H9 (cell line): Measurements from ENCODE around the gene SRP9. TPM values are rescaled to one million over a fixed set of nuclear protein-coding genes. Genes with fewer than 3 reads are reported as not detected.
"Not testable (repeated sequence)": the region's sequence is repeated elsewhere in the genome, so short reads cannot be mapped to it uniquely, and the experiment has no call there.

Experiments used
- DNase-seq: peaks from one replicate; pipeline ENCODE4 v3.0.0-alpha.2; 2017
- H2AFZ ChIP-seq: one replicate; pipeline ENCODE4 v1.6.1; 2013; ENCODE audit warnings: mild to moderate bottlenecking, low read length, control low read depth, moderate library complexity
- H2AK5ac ChIP-seq: 2 replicates; pipeline ENCODE4 v1.6.1; 2013; ENCODE audit warnings: low read length, control low read depth, mixed read lengths; ENCODE audit not compliant: insufficient read length
- H2BK120ac ChIP-seq: one replicate; pipeline ENCODE4 v1.6.1; 2013; ENCODE audit warnings: low read depth, mild to moderate bottlenecking, low read length, control low read depth, inconsistent platforms; ENCODE audit not compliant: poor library complexity, severe bottlenecking
- H2BK12ac ChIP-seq: 2 replicates; pipeline ENCODE4 v1.6.1; 2013; ENCODE audit warnings: low read length, control low read depth, mixed read lengths, low read depth; ENCODE audit not compliant: insufficient read length
- H2BK15ac ChIP-seq: 2 replicates; pipeline ENCODE4 v1.6.1; 2013; ENCODE audit warnings: low read depth, low read length, control low read depth
- H2BK20ac ChIP-seq: one replicate; pipeline ENCODE4 v1.6.1; 2013; ENCODE audit warnings: low read depth, mild to moderate bottlenecking, low read length, control low read depth, inconsistent platforms; ENCODE audit not compliant: poor library complexity, severe bottlenecking
- H2BK5ac ChIP-seq: 2 replicates; pipeline ENCODE4 v1.6.1; 2013; ENCODE audit warnings: low read length, control low read depth, mixed read lengths; ENCODE audit not compliant: insufficient read length
- H3K14ac ChIP-seq: 2 replicates; pipeline ENCODE4 v1.6.1; 2013; ENCODE audit warnings: low read length, control low read depth; ENCODE audit not compliant: insufficient read depth
- H3K18ac ChIP-seq: 2 replicates; pipeline ENCODE4 v1.6.1; 2013; ENCODE audit warnings: low read depth, mild to moderate bottlenecking, mixed read lengths, low read length, control low read depth; ENCODE audit not compliant: insufficient read length
- H3K23ac ChIP-seq: 2 replicates; pipeline ENCODE4 v1.6.1; 2013; ENCODE audit warnings: low read length, control low read depth, mixed read lengths, low read depth; ENCODE audit not compliant: insufficient read length
- H3K23me2 ChIP-seq: 2 replicates; pipeline ENCODE4 v1.6.1; 2013; ENCODE audit warnings: low read depth, mild to moderate bottlenecking, mixed read lengths, low read length, control low read depth; ENCODE audit not compliant: insufficient read length, poor library complexity, severe bottlenecking
- H3K27ac ChIP-seq: 2 replicates; pipeline ENCODE4 v1.5.1; 2013; ENCODE audit warnings: low read length, control low read depth, mixed read lengths, low read depth; ENCODE audit not compliant: insufficient read length
- H3K27me3 ChIP-seq: 2 replicates; pipeline ENCODE4 v1.6.1; 2013; ENCODE audit warnings: low read length, control low read depth, inconsistent platforms; ENCODE audit not compliant: insufficient read depth
- H3K4ac ChIP-seq: 2 replicates; pipeline ENCODE4 v1.6.1; 2013; ENCODE audit warnings: low read depth, mild to moderate bottlenecking, control low read depth, inconsistent platforms, low read length, moderate library complexity
- H3K4me1 ChIP-seq: 2 replicates; pipeline ENCODE4 v1.6.1; 2013; ENCODE audit warnings: low read length, control low read depth, inconsistent platforms; ENCODE audit not compliant: insufficient read depth
- H3K4me2 ChIP-seq: 2 replicates; pipeline ENCODE4 v1.6.1; 2013; ENCODE audit warnings: low read length, control low read depth, mixed read lengths; ENCODE audit not compliant: insufficient read length, insufficient read depth
- H3K56ac ChIP-seq: 2 replicates; pipeline ENCODE4 v1.6.1; 2013; ENCODE audit warnings: low read depth, mild to moderate bottlenecking, mixed read lengths, low read length, control low read depth; ENCODE audit not compliant: insufficient read length
- H3K79me1 ChIP-seq: 2 replicates; pipeline ENCODE4 v1.6.1; 2013; ENCODE audit warnings: low read depth, mild to moderate bottlenecking, moderate library complexity, low read length, control low read depth, inconsistent platforms; ENCODE audit not compliant: insufficient read depth, poor library complexity, severe bottlenecking
- H3K79me2 ChIP-seq: 2 replicates; pipeline ENCODE4 v1.6.1; 2013; ENCODE audit warnings: low read length, control low read depth, inconsistent platforms; ENCODE audit not compliant: insufficient read depth
- H3K9ac ChIP-seq: 2 replicates; pipeline ENCODE4 v1.6.1; 2013; ENCODE audit warnings: low read length, control low read depth, mixed read lengths; ENCODE audit not compliant: insufficient read length; ENCODE audit errors: extremely low read depth
- H3K9me3 ChIP-seq: one replicate; pipeline ENCODE4 v1.6.1; 2013; ENCODE audit warnings: low read depth, low read length, inconsistent platforms; ENCODE audit not compliant: control insufficient read depth
- H3T11ph ChIP-seq: one replicate; pipeline ENCODE4 v1.6.1; 2013; ENCODE audit warnings: mild to moderate bottlenecking, low read length, control low read depth, inconsistent platforms
- H4K20me1 ChIP-seq: one replicate; pipeline ENCODE4 v1.6.1; 2013; ENCODE audit not compliant: control insufficient read depth, insufficient read length, insufficient read depth
- H4K5ac ChIP-seq: 2 replicates; pipeline ENCODE4 v1.6.1; 2013; ENCODE audit warnings: low read depth, mild to moderate bottlenecking, mixed read lengths, low read length, control low read depth; ENCODE audit not compliant: insufficient read length
- H4K8ac ChIP-seq: replicated peaks from 2 replicates; pipeline ENCODE4 v1.6.1; 2013; ENCODE audit warnings: low read length, control low read depth, mixed read lengths, low read depth; ENCODE audit not compliant: insufficient read length
- H4K91ac ChIP-seq: 2 replicates; pipeline ENCODE4 v1.6.1; 2013; ENCODE audit warnings: low read depth, mild to moderate bottlenecking, moderate library complexity, mixed read lengths, low read length, control low read depth; ENCODE audit not compliant: insufficient read length
- H3K27ac Mint-ChIP-seq, 3 experiments: 2 replicates in 2 of 3; 3 replicates in 1 of 3; pipeline ENCODE4 v1.8.0; 2020 to 2021; ENCODE audit warnings: mixed read lengths in 3 of 3, mild to moderate bottlenecking in 1 of 3, moderate library complexity in 1 of 3
- H3K27me3 Mint-ChIP-seq: 2 replicates; pipeline ENCODE4 v1.8.0; 2021; ENCODE audit warnings: low read depth, mild to moderate bottlenecking, moderate library complexity, mixed read lengths
- H3K36me3 Mint-ChIP-seq, 3 experiments: 2 replicates in 2 of 3; 3 replicates in 1 of 3; pipeline ENCODE4 v1.8.0; 2020 to 2021; ENCODE audit warnings: low read depth in 3 of 3, mixed read lengths in 3 of 3; ENCODE audit not compliant: insufficient read depth in 1 of 3
- H3K4me1 Mint-ChIP-seq, 2 experiments: 2 replicates each; pipeline ENCODE4 v1.8.0; 2020; ENCODE audit warnings: mixed read lengths in 2 of 2
- H3K4me3 Mint-ChIP-seq, 2 experiments: 2 replicates in 1 of 2; 3 replicates in 1 of 2; pipeline ENCODE4 v1.8.0; 2020 to 2021; ENCODE audit warnings: mild to moderate bottlenecking in 2 of 2, mixed read lengths in 2 of 2, moderate library complexity in 1 of 2
- H3K9me3 Mint-ChIP-seq, 2 experiments: 2 replicates in 1 of 2; 3 replicates in 1 of 2; pipeline ENCODE4 v1.8.0; 2020; ENCODE audit warnings: mild to moderate bottlenecking in 2 of 2, mixed read lengths in 2 of 2, moderate library complexity in 1 of 2
- CTCF ChIP-seq: fragments of 200-600 bp; sonication (generic); conservative IDR thresholded peaks from 3 replicates; pipeline ENCODE4 v1.8.0; 2021; ENCODE audit warnings: antibody characterized with exemption, mild to moderate bottlenecking
- WGBS: extraction: QIAGEN DNeasy Blood & Tissue Kit; methylation state at CpG from one replicate; pipeline ENCODE4 v1.1.7; 2013; ENCODE audit warnings: missing lambda C conversion rate, low lambda C conversion rate, mixed read lengths; ENCODE audit not compliant: insufficient read length; ENCODE audit errors: extremely low coverage; 5-methylcytosine and 5-hydroxymethylcytosine counted together
- total RNA-seq: library from RNA; stranded (reverse); gene quantifications from 2 replicates; pipeline ENCODE4 v1.2.1, GENCODE V29; 2021

Gene SRP9
- total RNA-seq, 1 experiment from 2014 or later = 403 TPM

DNA sequence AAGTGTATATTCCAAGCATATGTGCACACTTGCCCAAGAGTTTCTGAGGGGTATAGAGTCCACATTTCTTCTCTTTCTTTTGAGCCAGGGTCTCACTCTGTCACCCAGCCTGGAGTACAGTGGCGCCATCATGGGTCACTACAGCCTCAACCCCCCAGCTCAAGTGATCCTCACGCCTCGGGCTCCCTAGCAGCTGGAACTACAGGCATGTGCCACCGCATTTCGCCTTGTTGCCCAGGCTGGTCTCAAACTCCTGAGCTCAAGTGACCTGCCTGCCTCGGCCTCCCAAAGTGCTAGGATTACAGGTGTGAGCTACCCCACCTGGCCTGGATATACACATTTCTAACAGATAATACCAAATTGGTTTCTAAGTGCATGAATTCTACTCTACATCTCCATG is 17.1 kb upstream of the SRP9 start:
- Histone ChIP-seq H3T11ph (no peak overlapping the region), H2BK120ac (no peak overlapping the region), H3K4me1 (no peaks in the 10 kb centered on the region; the same call in 1 of the 2 replicates), H3K56ac (no peak overlapping the region), H4K91ac (no peak overlapping the region), H2BK5ac (no peak overlapping the region), H2AFZ (no peak overlapping the region), H2BK15ac (no peak overlapping the region), H3K18ac (no peak overlapping the region), H2AK5ac (no peak overlapping the region), H4K5ac (no peak overlapping the region), H3K79me1 (no peaks in the 10 kb centered on the region), H3K4me2 (no peak overlapping the region), H3K4ac (no peak overlapping the region), H3K9ac (no peak overlapping the region), H2BK12ac (no peak overlapping the region), H4K8ac (no peak overlapping the region), H2BK20ac (no peak overlapping the region), H3K9me3 (no peaks in the 10 kb centered on the region), H3K14ac (no peak overlapping the region), H3K23me2 (no peaks in the 10 kb centered on the region), H3K27ac (no peak overlapping the region), H3K23ac (no peak overlapping the region), H3K79me2 (no peaks in the 10 kb centered on the region), H3K27me3 (no peaks in the 10 kb centered on the region), H4K20me1 (no peaks in the 10 kb centered on the region)
- TF ChIP-seq CTCF = no peak
- Mint-ChIP-seq H3K36me3 (no peaks in the 10 kb centered on the region), H3K27me3 (peaks cover 4% of the 10 kb centered on the region; the same call in 1 of the 2 replicates), H3K9me3 (no peaks in the 10 kb centered on the region), H3K4me3 (no peak overlapping the region), H3K27ac (no peak overlapping the region), H3K4me1 (peaks cover 22 to 23% of the 10 kb centered on the region in 2 experiments)
- no CpG with 5 or more reads among the region's 6 CpGs for WGBS
- DNase-seq = no peak

DNA sequence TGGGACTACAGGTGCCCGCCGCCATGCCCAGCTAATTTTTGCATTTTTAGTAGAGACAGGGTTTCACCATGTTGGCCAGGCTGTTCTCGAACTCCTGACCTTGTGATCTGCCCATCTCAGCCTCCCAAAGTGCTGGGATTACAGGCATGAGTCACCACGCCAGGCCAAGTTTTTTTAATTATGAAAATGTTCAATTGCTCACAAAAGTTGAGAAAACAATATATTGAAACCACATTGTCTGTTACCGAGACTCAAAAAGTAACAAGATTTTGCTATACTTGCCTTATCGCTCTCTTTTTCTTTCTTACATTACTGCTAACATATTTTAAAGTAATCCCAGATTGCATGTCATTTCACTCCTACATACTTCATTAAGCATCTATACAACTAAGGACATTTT is 16.2 kb upstream of the SRP9 start:
- not testable (repeated sequence) for H3K4me3 Mint-ChIP-seq, H3K14ac ChIP-seq, H2BK20ac ChIP-seq, H3K4me2 ChIP-seq, H4K91ac ChIP-seq, H3K9ac ChIP-seq, H3K79me2 ChIP-seq, H2AK5ac ChIP-seq, H4K8ac ChIP-seq, H3K9me3 Mint-ChIP-seq, H3K4ac ChIP-seq, H3K4me1 ChIP-seq, H3K36me3 Mint-ChIP-seq, H4K20me1 ChIP-seq, H3K27ac ChIP-seq, H3K9me3 ChIP-seq, H2BK15ac ChIP-seq, H3K23ac ChIP-seq, H4K5ac ChIP-seq, H3K27me3 Mint-ChIP-seq, H2BK120ac ChIP-seq, H2BK12ac ChIP-seq, H3K18ac ChIP-seq, H2AFZ ChIP-seq, H3K23me2 ChIP-seq, H3K27ac Mint-ChIP-seq, H2BK5ac ChIP-seq, H3T11ph ChIP-seq, DNase-seq, H3K56ac ChIP-seq, H3K27me3 ChIP-seq, H3K79me1 ChIP-seq
- H3K4me1 Mint-ChIP-seq = peaks cover 20 to 22% of the 10 kb centered on the region in 2 experiments
- no CpG with 5 or more reads among the region's 6 CpGs for WGBS
